Measurements from ENCODE around the gene FGF14.
"Not testable (repeated sequence)": the region's sequence is repeated elsewhere in the genome, so short reads cannot be mapped to it uniquely, and the experiment has no call there.

The FGF14 gene

GRCh38 chr13:102145750-102146149 lies 256.1 kb downstream of the FGF14 start:
- no peak overlapping the region for H3K27ac ChIP-seq
- DNase-seq (ENCODE audit: low read depth, low spot score): no peak

- DNase-seq (ENCODE audit: low read depth, low spot score): no peak
- H3K27ac ChIP-seq: no peak overlapping the region
Observed at GRCh38 chr13:102142473-102142826, 259.4 kb downstream of the FGF14 start.

GRCh38 chr13:102141625-102142472 lies 260.0 kb downstream of the FGF14 start:
- DNase-seq (ENCODE audit: low read depth, low spot score): no peak
- no peak overlapping the region for H3K27ac ChIP-seq

- no peak for DNase-seq (ENCODE audit: low read depth, low spot score)
Observed at GRCh38 chr13:102139626-102140025, 262.2 kb downstream of the FGF14 start.

GRCh38 chr13:102138635-102139190 lies 263.1 kb downstream of the FGF14 start:
- DNase-seq (ENCODE audit: low read depth, low spot score): no peak
- H3K27ac ChIP-seq: no peak overlapping the region

More at GRCh38 chr13:102139626-102140025, 262.2 kb downstream of the FGF14 start:
- no peak overlapping the region for H3K27ac ChIP-seq

GRCh38 chr13:102137904-102138303 lies 263.9 kb downstream of the FGF14 start:
- DNase-seq (ENCODE audit: low read depth, low spot score); H3K27ac ChIP-seq: not testable (repeated sequence)

- no peak for DNase-seq (ENCODE audit: low read depth, low spot score)
- no peak overlapping the region for H3K27ac ChIP-seq
Observed at GRCh38 chr13:102136735-102137296, 265.0 kb downstream of the FGF14 start.

GRCh38 chr13:102132777-102133295 lies 269.0 kb downstream of the FGF14 start:
- H3K27ac ChIP-seq: no peak overlapping the region
- DNase-seq (ENCODE audit: low read depth, low spot score): no peak

GRCh38 chr13:102131246-102131645 lies 270.6 kb downstream of the FGF14 start:
- H3K27ac ChIP-seq: no peak overlapping the region
- no peak for DNase-seq (ENCODE audit: low read depth, low spot score)

GRCh38 chr13:102128216-102128810 lies 273.5 kb downstream of the FGF14 start:
- peak overlapping the region; percentile 68 for H3K27ac ChIP-seq
- DNase-seq (ENCODE audit: low read depth, low spot score): peak; percentile 93

- no peak overlapping the region for H3K27ac ChIP-seq
- no peak for DNase-seq (ENCODE audit: low read depth, low spot score)
Observed at GRCh38 chr13:102127153-102127552, 274.7 kb downstream of the FGF14 start.

GRCh38 chr13:102122147-102122546 lies 279.7 kb downstream of the FGF14 start:
- no peak overlapping the region for H3K27ac ChIP-seq
- DNase-seq (ENCODE audit: low read depth, low spot score): no peak

GRCh38 chr13:102117175-102117831 lies 284.5 kb downstream of the FGF14 start:
- peak overlapping the region; percentile 63 for H3K27ac ChIP-seq
- DNase-seq (ENCODE audit: low read depth, low spot score): peak; percentile 68

- DNase-seq (ENCODE audit: low read depth, low spot score): no peak
- no peak overlapping the region for H3K27ac ChIP-seq
Observed at GRCh38 chr13:102103469-102103868, 298.4 kb downstream of the FGF14 start.

GRCh38 chr13:102100234-102100633 lies 301.6 kb downstream of the FGF14 start:
- H3K27ac ChIP-seq: no peak overlapping the region
- no peak for DNase-seq (ENCODE audit: low read depth, low spot score)

GRCh38 chr13:102097708-102098107 lies 304.1 kb downstream of the FGF14 start:
- no peak for DNase-seq (ENCODE audit: low read depth, low spot score)
- no peak overlapping the region for H3K27ac ChIP-seq

GRCh38 chr13:102093288-102093687 lies 308.6 kb downstream of the FGF14 start:
- DNase-seq (ENCODE audit: low read depth, low spot score); H3K27ac ChIP-seq: not testable (repeated sequence)

GRCh38 chr13:102091231-102091630 lies 310.6 kb downstream of the FGF14 start:
- no peak for DNase-seq (ENCODE audit: low read depth, low spot score)
- no peak overlapping the region for H3K27ac ChIP-seq

GRCh38 chr13:102090532-102090931 lies 311.3 kb downstream of the FGF14 start:
- no peak for DNase-seq (ENCODE audit: low read depth, low spot score)
- H3K27ac ChIP-seq: no peak overlapping the region

GRCh38 chr13:102089722-102090121 lies 312.1 kb downstream of the FGF14 start:
- no peak overlapping the region for H3K27ac ChIP-seq
- DNase-seq (ENCODE audit: low read depth, low spot score): no peak
